Umbilical cord (tissue), 1 donor: ENCODE data around the gene SYNM. TPM values are rescaled to one million over a fixed set of nuclear protein-coding genes. Genes with fewer than 3 reads are reported as not detected.

ENCODE experiments used
- total RNA-seq: library from RNA; depleted of rRNA; stranded (reverse); fragments of >200 nt; gene quantifications from one replicate; pipeline ENCODE4 v1.2.3, GENCODE V29; 2014; ENCODE audit warnings: low replicate concordance; ENCODE audit not compliant: insufficient read depth

SYNM gene
- total RNA-seq, 1 donor from 2014 or later: 230 TPM

Other genes starting within 250 kb of the SYNM start
- gene PGPEP1L, start 97.3 kb upstream of the SYNM start, total RNA-seq: not detected
- gene TTC23, start 144.5 kb downstream of the SYNM start, total RNA-seq: 68.1 TPM
- 41.7 TPM for gene LRRC28, start 146.4 kb downstream of the SYNM start, total RNA-seq